Stimulated activated CD4-positive, alpha-beta T cell treated with anti-CD3 and anti-CD28 coated beads, Interleukin-12 subunit alpha, Interleukin-12 subunit beta, amount 100 ng/mL, for 4 hours (primary cell): ENCODE data around the gene RIMBP2.

ENCODE experiments used
- DNase-seq: peaks from one replicate; pipeline ENCODE4 v3.0.0-alpha.2; 2020

Gene RIMBP2

DNA sequence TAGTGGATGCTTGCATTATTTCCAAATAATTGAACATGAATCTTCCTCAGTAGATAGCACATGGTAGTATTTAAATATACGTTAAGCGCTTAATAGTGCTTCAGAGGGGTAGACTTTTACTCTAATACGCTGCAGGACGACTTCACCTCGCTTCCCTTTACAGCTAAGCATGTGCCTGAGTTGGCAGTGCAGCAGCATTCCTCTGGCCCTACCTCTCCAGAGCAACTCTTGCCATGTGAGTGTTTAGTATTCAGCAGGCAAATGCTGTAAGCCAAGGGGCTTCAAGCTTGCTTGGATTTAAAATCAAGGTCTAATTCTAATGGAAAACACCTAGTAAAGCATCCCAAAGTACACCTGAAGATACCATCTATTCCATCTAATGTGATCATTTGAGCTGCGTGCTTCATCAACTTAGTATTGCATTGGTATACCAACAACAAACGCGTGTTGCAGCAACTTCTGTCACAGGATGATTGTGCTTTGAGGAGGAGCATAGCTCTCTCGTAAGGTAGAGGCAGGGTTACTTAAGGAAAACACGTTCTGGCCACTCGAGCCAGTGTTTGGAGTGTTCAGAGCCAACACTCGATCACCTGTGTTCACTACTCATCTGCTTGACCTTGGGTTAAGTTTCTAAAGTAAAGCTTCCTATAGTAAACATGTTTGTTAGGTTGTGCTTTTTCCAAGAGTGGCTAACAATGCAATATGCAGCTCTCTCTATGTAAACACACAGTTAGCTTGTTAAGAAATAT, 317.8 kb downstream of the RIMBP2 start:
- DNase-seq = no peak

GRCh38 chr12:130396667-130397066, 319.4 kb downstream of the RIMBP2 start:
- DNase-seq = no peak

DNA sequence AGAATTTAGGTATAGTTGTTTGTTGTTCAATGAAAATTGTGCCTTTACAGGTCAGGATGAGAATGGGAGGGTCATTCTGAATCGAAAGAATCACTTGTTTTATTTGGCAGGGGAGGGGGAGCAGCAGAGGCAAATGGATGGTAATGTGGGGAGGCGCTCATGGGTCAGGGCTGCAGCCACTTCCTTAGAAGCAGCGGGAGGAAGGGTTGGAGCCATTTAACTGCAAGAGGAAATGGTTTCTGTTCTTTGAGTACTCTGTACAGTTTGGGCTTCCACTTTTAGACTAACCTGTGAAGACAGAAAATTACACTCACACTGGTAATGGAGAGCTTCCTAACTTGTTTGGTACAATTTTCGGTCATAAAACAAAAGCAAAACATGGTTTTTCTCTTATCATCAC, 321.2 kb downstream of the RIMBP2 start:
- no peak for DNase-seq

DNA sequence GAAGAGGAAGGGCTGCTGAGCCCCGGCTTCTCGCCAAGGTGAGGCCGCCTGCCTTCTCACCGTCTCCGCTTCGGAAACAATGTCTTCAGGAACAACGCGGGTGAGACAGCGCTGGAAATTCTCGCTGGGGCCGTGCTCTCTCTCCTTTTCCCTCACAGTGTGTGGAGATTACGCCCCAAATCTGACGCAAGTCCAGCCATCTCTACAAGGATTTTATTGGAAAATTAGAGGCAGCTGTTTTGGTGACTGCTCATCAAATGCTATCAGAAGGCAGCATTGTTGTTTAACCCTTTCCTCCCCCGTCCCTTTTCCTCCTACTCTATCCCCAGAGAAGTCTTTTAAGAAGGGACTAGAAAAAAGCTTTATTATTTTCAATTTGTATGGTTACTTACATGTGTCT, 324.9 kb downstream of the RIMBP2 start:
- DNase-seq = no peak

DNA sequence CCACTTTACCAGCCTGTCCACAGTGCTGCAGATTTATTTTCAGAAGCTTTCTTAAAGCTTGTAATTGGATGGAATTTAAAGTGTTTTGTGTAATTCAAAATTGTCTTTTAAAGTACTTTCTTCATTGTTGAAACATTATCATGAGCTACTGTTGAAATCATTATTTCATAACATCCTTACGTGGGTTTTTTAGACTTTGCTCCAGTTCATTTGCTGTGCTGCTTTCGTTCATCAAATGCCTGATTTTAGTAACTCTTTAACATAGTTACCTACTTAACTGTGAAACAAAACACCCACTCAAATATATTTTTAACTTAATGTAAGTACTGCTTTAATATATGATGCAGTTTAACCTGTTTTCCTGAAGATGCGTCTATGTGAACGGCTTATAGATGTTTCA, 330.9 kb downstream of the RIMBP2 start:
- no peak for DNase-seq

DNA sequence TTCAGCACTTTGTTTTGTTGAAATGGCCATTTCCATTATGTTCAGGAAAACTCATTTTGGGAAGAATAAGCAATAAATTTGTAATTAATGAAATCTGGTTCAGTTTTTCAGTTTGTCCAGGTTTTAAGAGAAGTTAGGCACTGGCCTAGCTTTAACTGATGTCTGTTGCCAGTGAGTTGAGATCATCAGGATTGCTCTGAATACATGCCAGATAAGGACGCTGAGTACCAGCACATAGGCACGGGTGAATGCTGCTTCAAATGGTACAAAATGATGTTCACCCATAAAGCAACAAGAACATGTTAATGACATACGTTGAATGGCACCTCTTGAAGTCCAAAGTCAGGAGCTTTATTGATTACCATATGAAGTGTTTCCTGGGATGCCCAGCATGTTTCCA, 331.9 kb downstream of the RIMBP2 start:
- DNase-seq = no peak

- DNase-seq = no peak
Observed at GRCh38 chr12:130382818-130383217, 333.3 kb downstream of the RIMBP2 start.

GRCh38 chr12:130375296-130376287, 340.5 kb downstream of the RIMBP2 start:
- no peak for DNase-seq

- no peak for DNase-seq
Observed at GRCh38 chr12:130374083-130374482, 342.0 kb downstream of the RIMBP2 start.

DNA sequence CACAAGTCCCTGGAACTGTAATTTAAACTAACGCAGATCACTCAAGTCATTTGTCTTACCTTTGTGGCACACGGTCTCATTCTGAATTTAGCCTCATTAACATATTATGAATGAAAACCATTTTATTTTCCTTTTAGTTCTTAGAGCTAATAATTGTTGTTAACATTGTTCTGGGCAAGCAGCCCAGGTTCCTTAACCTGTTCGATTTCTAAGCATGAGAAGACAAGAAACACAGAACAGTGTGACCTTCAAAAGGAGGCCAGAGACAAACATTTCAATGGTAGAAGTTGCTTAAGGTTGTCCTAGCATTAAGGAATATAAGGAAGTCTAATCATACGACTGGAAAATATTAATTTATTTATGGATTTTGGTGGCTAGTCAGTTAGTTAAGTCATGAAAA, 343.2 kb downstream of the RIMBP2 start:
- no peak for DNase-seq

- no peak for DNase-seq
Observed at GRCh38 chr12:130371296-130371695, 344.8 kb downstream of the RIMBP2 start.

DNA sequence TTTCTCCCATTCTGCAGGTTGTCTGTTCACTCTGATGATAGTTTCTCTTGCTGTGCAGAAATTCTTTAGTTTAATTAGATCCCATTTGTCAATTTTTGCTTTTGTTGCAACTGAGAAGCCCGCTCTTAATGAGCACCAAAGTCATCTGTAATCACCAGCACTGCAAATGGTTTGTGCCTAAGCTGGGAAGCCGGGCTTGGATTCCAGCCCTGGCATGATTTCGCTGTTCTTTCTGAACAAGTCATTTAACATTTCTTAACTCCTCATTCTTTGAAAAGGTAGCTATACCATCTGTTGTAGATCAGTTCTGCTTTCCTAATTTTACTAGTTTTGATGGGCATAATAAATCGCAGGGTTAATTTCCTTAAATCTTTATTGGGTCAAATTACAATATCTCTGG, 346.3 kb downstream of the RIMBP2 start:
- no peak for DNase-seq

GRCh38 chr12:130367523-130367922, 348.6 kb downstream of the RIMBP2 start:
- no peak for DNase-seq

- DNase-seq = no peak
Observed at GRCh38 chr12:130367003-130367402, 349.1 kb downstream of the RIMBP2 start.

GRCh38 chr12:130366159-130366558, 349.9 kb downstream of the RIMBP2 start:
- DNase-seq = no peak

DNA sequence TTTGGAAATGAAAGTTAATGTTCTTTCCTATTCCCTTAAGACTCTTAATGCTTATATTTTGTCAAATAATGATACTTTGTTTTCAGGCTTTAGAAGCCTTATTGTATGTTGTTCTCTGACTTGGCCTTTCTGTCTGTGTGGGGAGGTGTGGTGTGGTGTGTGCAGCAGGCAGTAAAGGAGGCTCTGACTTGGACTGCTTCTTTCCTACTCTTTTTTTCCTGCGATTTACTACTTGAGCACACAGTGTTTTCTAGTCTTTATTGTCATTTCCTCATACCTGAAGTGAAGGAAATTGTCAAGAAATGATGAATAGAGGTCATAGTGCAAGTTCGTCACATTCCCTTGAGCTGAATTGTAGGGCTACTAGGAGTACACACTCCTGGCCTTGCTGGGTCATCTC, 351.5 kb downstream of the RIMBP2 start:
- no peak for DNase-seq

- no peak for DNase-seq
Observed at GRCh38 chr12:130362060-130362459, 354.0 kb downstream of the RIMBP2 start.

DNA sequence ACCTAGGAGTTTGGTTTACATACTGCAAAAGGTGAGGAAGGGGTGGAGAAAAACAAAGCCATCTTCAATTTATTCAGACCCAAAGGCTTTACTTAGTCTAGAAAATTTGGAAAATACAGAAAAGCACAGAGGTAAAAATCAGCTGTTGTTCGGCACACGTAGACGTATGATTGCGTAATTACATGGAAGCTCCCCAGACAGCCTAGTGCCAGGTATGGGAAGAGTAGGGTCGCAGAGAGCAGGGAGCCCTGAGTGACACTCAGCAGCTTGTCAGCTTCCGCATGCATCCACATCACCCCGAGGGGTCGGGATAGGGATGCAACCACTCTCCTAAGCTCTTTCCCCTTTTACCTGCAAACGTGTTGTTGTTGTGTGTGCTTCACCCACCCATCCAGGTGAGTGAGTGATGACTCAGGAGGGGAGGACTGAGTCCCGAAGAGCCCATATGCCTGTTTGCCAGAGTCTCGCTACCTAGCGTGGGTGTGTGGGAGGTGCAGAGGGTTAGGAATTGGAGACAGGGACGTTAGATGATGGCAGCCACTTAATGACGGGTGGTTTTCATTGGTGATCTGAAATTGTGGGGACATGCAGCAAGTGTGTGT, 358.3 kb downstream of the RIMBP2 start:
- no peak for DNase-seq

- no peak for DNase-seq
Observed at GRCh38 chr12:130357241-130357640, 358.9 kb downstream of the RIMBP2 start.

- DNase-seq = no peak
Observed at GRCh38 chr12:130356222-130356621, 359.9 kb downstream of the RIMBP2 start.

DNA sequence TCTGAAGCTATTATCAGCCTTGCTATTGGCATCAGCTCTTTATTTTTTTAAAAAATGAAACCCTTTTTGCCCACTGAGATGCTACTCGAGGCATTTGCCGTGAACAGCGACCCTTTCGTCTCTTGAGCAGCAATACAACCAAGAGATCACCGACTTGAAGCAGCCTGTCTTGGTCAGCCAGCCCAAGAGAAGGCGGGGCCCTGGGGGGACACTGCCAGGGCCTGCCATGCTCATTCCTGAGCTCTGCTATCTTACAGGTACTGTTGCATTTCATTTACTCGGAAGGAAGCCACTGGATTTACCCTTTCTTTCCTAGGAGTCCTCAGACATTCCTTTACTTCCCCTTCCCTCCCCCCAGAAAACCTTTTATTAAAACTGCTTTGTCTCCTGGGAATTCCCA, 361.7 kb downstream of the RIMBP2 start:
- DNase-seq = no peak

DNA sequence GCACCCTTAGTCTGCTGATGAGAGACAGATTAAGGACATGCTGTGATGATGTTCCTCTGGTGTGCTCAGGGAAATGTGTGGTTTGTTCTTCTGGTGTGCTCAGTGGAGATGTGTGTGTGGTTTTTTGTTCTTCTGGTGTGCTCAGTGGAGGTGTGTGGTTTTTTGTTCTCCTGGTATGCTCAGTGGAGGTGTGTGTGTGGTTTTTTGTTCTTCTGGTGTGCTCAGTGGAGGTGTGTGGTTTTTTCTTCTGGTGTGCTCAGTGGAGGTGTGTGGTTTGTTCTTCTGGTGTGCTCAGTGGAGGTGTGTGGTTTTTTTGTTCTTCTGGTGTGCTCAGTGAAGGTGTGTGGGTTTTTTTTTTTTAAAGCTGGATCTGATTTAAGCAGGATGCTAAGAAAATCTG, 363.0 kb downstream of the RIMBP2 start:
- no peak for DNase-seq

- DNase-seq = no peak
Observed at GRCh38 chr12:130351326-130351725, 364.8 kb downstream of the RIMBP2 start.

GRCh38 chr12:130350715-130351114, 365.4 kb downstream of the RIMBP2 start:
- DNase-seq = no peak
